Fibroblast of lung (primary cell): Measurements from ENCODE around the gene FAM228A.

ENCODE experiments used
- EZH2 ChIP-seq: IDR thresholded peaks from 2 replicates; pipeline ENCODE4 v1.5.1; 2012; ENCODE audit warnings: low read length, control low read depth, mild to moderate bottlenecking; ENCODE audit errors: missing control alignments
- TF ChIP-seq, protein P1 (sequence below), 2 donors: IDR thresholded peaks in 1 of 2; conservative IDR thresholded peaks in 1 of 2; 1 replicate in 1 of 2; 2 replicates in 1 of 2; pipeline ENCODE4 v1.5.1; 2011 to 2012; ENCODE audit warnings: low read length in 2 of 2, control low read depth in 1 of 2, inconsistent platforms in 1 of 2, low read depth in 1 of 2, mild to moderate bottlenecking in 1 of 2

DNA sequence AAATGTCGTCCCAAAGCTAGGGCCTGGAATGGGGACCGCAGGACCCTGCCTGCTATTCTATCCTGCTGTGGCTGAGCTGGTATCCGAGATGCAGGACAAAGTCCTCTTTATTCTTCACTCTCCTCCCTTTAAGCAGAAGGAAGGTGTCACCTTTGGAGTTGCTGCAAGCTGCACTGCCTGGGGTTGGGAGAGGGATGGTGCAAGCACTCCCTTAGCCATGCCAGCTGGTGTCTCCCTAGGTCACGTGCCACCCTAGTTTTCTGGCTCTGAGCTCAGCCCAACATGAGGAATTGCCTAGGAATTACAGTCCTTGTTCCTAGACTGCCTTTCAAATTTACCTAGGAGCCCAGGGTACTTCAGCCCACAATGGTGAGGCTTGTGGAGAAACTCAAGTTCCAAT lies 21.4 kb upstream of the FAM228A start:
- TF ChIP-seq, protein P1, sequence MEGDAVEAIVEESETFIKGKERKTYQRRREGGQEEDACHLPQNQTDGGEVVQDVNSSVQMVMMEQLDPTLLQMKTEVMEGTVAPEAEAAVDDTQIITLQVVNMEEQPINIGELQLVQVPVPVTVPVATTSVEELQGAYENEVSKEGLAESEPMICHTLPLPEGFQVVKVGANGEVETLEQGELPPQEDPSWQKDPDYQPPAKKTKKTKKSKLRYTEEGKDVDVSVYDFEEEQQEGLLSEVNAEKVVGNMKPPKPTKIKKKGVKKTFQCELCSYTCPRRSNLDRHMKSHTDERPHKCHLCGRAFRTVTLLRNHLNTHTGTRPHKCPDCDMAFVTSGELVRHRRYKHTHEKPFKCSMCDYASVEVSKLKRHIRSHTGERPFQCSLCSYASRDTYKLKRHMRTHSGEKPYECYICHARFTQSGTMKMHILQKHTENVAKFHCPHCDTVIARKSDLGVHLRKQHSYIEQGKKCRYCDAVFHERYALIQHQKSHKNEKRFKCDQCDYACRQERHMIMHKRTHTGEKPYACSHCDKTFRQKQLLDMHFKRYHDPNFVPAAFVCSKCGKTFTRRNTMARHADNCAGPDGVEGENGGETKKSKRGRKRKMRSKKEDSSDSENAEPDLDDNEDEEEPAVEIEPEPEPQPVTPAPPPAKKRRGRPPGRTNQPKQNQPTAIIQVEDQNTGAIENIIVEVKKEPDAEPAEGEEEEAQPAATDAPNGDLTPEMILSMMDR (conservative IDR thresholded peaks at IDR 0.05 in 1 of 2, IDR thresholded peaks at IDR 0.05 in 1 of 2; ENCODE audit: low read depth in 1 of 2, low read length in 2 of 2): no peak
- TF ChIP-seq EZH2: no peak
